Kidney glomerular epithelial cell (primary cell): ENCODE results near the gene DUSP16.
"Not testable (repeated sequence)": the region's sequence is repeated elsewhere in the genome, so short reads cannot be mapped to it uniquely, and the experiment has no call there.

Experiments used
- DNase-seq: peaks from one replicate; lab custom pipeline; 2025; lab: John Stamatoyannopoulos, UW

Gene DUSP16

GRCh38 chr12:12583510-12584178 is 21.0 kb upstream of the DUSP16 start:
- no peak for DNase-seq

GRCh38 chr12:12582895-12583303 is 20.2 kb upstream of the DUSP16 start:
- peak; percentile 92 for DNase-seq

GRCh38 chr12:12582193-12582881 is 19.7 kb upstream of the DUSP16 start:
- no peak for DNase-seq

- DNase-seq = not testable (repeated sequence)
Measured at GRCh38 chr12:12580716-12581115, 18.1 kb upstream of the DUSP16 start.

- DNase-seq = no peak
Measured at GRCh38 chr12:12577786-12578185, 15.1 kb upstream of the DUSP16 start.

- DNase-seq = no peak
Measured at GRCh38 chr12:12572659-12573058, 10.0 kb upstream of the DUSP16 start.

- not testable (repeated sequence) for DNase-seq
Measured at GRCh38 chr12:12565971-12566370, 3.3 kb upstream of the DUSP16 start.

- DNase-seq = no peak
Measured at GRCh38 chr12:12564911-12565310, 2.2 kb upstream of the DUSP16 start.

- DNase-seq = peak; percentile 48
Measured at GRCh38 chr12:12563290-12563928, 746 bp upstream of the DUSP16 start.

GRCh38 chr12:12562016-12562483 is 613 bp downstream of the DUSP16 start:
- no peak for DNase-seq

- DNase-seq = no peak
Measured at GRCh38 chr12:12561371-12562015, 1.2 kb downstream of the DUSP16 start.

GRCh38 chr12:12560587-12561370 is 1.9 kb downstream of the DUSP16 start:
- DNase-seq = peak; percentile 78

- DNase-seq = no peak
Measured at GRCh38 chr12:12559719-12560296, 2.9 kb downstream of the DUSP16 start.

- DNase-seq = no peak
Measured at GRCh38 chr12:12558291-12558690, 4.4 kb downstream of the DUSP16 start.

GRCh38 chr12:12557733-12558132 is 4.9 kb downstream of the DUSP16 start:
- DNase-seq = no peak

- no peak for DNase-seq
Measured at GRCh38 chr12:12555656-12556055, 7.0 kb downstream of the DUSP16 start.

GRCh38 chr12:12553208-12553785 is 9.4 kb downstream of the DUSP16 start:
- DNase-seq = no peak

- no peak for DNase-seq
Measured at GRCh38 chr12:12551115-12551514, 11.5 kb downstream of the DUSP16 start.

GRCh38 chr12:12550277-12550676 is 12.4 kb downstream of the DUSP16 start:
- no peak for DNase-seq

- DNase-seq = no peak
Measured at GRCh38 chr12:12549426-12549825, 13.2 kb downstream of the DUSP16 start.

GRCh38 chr12:12548713-12549112 is 13.9 kb downstream of the DUSP16 start:
- DNase-seq = no peak
